ENCODE measurements around the gene NT5C3A.

The NT5C3A gene

GRCh38 chr7:33048257-33048656, 14.3 kb downstream of the NT5C3A start:
- TF ChIP-seq CTCF (conservative IDR thresholded peaks at IDR 0.05): no peak
- H3K27ac ChIP-seq: no peak overlapping the region

GRCh38 chr7:33044986-33045385, 17.6 kb downstream of the NT5C3A start:
- H3K27ac ChIP-seq: peak overlapping the region; percentile 85
- TF ChIP-seq CTCF (conservative IDR thresholded peaks at IDR 0.05): no peak

GRCh38 chr7:33044401-33044718, 18.2 kb downstream of the NT5C3A start:
- TF ChIP-seq CTCF (conservative IDR thresholded peaks at IDR 0.05): peak; percentile 67
- H3K27ac ChIP-seq: peak overlapping the region; percentile 85

GRCh38 chr7:33043501-33044400, 18.8 kb downstream of the NT5C3A start:
- TF ChIP-seq CTCF (conservative IDR thresholded peaks at IDR 0.05): no peak
- peak overlapping the region; percentile 85 for H3K27ac ChIP-seq

- no peak overlapping the region for H3K27ac ChIP-seq
- TF ChIP-seq CTCF (conservative IDR thresholded peaks at IDR 0.05): no peak
Observed at GRCh38 chr7:33041631-33042428, 20.7 kb downstream of the NT5C3A start.

- H3K27ac ChIP-seq: peak overlapping the region; percentile 34; the same call in 1 of the 2 replicates
Observed at GRCh38 chr7:33040803-33041516, 21.6 kb downstream of the NT5C3A start.

More at GRCh38 chr7:33040803-33041516, 21.6 kb downstream of the NT5C3A start:
- no peak for TF ChIP-seq CTCF (conservative IDR thresholded peaks at IDR 0.05)
